ENCODE results near the gene DDX6. TPM values are rescaled to one million over a fixed set of nuclear protein-coding genes. Genes with fewer than 3 reads are reported as not detected.
"Not testable (repeated sequence)": the region's sequence is repeated elsewhere in the genome, so short reads cannot be mapped to it uniquely, and the experiment has no call there.

Gene DDX6
- total RNA-seq, 2 experiments from 2014 or later, result 155 to 158 TPM

DNA sequence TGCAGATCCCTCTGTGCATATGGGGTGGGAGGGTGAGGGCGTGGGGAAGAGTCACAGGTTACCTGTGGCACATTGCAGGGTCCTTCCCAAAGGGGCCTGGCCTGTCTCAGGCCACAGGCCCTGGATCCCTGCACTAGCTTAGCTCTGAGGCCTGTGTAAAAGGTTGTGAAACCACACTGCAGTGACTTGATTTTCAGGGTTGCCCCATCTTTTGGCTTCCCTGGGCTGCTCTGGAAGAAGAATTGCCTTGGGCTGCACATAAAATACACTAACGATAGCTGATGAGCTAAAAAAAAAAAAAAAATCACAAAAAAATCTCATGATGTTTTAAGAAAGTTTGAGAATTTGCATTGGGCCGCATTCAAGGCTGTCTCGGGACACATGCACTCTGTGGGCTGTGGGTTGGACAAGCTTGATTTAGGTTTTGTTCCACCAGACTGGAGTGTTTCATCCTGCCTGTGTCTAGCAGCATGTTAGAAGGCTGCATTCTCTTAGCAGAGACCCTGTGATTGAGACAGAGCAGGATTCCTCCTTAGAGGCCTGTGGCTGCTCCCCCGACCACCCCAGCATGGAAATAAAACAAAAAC is 75.6 kb downstream of the DDX6 start:
- POLR2A ChIA-PET, result no interaction called here
- no peaks in the 10 kb centered on the region for H3K36me3 Mint-ChIP-seq (ENCODE audit: low read depth)
- TF ChIP-seq, protein P1, sequence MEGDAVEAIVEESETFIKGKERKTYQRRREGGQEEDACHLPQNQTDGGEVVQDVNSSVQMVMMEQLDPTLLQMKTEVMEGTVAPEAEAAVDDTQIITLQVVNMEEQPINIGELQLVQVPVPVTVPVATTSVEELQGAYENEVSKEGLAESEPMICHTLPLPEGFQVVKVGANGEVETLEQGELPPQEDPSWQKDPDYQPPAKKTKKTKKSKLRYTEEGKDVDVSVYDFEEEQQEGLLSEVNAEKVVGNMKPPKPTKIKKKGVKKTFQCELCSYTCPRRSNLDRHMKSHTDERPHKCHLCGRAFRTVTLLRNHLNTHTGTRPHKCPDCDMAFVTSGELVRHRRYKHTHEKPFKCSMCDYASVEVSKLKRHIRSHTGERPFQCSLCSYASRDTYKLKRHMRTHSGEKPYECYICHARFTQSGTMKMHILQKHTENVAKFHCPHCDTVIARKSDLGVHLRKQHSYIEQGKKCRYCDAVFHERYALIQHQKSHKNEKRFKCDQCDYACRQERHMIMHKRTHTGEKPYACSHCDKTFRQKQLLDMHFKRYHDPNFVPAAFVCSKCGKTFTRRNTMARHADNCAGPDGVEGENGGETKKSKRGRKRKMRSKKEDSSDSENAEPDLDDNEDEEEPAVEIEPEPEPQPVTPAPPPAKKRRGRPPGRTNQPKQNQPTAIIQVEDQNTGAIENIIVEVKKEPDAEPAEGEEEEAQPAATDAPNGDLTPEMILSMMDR (IDR thresholded peaks at IDR 0.05), result no peak

DNA sequence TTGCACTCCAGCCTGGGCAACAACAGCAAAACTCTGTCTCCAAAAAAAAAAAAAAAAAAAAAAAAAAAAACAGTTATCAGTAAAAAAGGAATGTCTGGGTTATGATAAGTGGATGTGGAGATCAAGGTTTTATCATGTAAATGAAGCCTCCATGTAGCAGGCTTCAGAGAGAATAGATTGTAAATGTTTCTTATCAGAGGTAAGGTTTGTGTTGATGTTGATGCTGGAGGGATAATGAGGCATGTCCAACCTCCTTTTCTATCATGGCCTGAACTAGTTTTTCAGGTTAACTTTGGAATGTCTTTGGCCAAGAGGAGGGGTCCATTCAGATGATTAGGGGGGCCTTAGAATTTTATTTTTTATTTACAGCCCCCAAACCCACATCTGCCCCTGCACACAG is 76.1 kb downstream of the DDX6 start:
- Mint-ChIP-seq H3K9me3 (no peaks in the 10 kb centered on the region), H3K36me3 (ENCODE audit: low read depth) (no peaks in the 10 kb centered on the region), H3K27ac (no peak overlapping the region), H3K4me3 (no peak overlapping the region), H3K4me1 (ENCODE audit: low read depth) (peaks cover 9% of the 10 kb centered on the region), H3K27me3 (no peaks in the 10 kb centered on the region)
- DNase-seq, result no peak
- ChIA-PET POLR2A (no interaction called here), CTCF (interaction anchor here (1.5 kb wide), 2 partner anchors 23 to 25 kb away, joined by 3 to 5 read pairs; no protein-coding TSS in a partner anchor)
- ATAC-seq, result no peak
- intact Hi-C loops (cut with micrococcal nuclease), result no loop called here
- TF ChIP-seq, protein P1 (IDR thresholded peaks at IDR 0.05), result no peak

More for the DNA sequence above, 75.6 kb downstream of the DDX6 start:
- CTCF ChIA-PET, result interaction anchor here (1.5 kb wide), 2 partner anchors 23 to 25 kb away, joined by 3 to 5 read pairs; no protein-coding TSS in a partner anchor
- H3K4me1 Mint-ChIP-seq (ENCODE audit: low read depth), result peaks cover 9% of the 10 kb centered on the region
- intact Hi-C loops (cut with micrococcal nuclease), result no loop called here
- DNase-seq, result no peak
- ATAC-seq, result no peak
- H3K27me3 Mint-ChIP-seq, result no peaks in the 10 kb centered on the region
- no peaks in the 10 kb centered on the region for H3K9me3 Mint-ChIP-seq
- no peak overlapping the region for H3K4me3 Mint-ChIP-seq
- no peak overlapping the region for H3K27ac Mint-ChIP-seq

DNA sequence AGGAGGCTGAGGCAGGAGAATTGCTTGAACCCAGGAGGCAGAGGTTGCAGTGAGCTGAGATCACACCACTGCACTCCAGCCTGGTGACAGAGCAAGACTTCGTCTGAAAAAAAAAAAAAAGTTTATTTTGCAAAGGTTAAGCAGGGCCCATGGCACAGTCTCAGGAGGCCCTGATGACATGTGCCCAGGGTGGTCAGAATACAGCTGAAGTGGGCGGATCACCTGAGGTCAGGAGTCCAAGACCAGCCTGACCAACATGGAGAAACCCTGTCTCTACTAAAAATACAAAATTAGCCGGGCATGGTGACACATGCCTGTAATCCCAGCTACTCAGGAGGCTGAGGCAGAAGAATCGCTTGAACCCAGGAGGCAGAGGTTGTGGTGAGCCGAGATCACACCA is 76.5 kb downstream of the DDX6 start:
- CTCF ChIA-PET, result interaction anchor here (1.5 kb wide), 1 partner anchor 24 kb away, joined by 5 read pairs; no protein-coding TSS in a partner anchor
- intact Hi-C loops (cut with micrococcal nuclease); H3K36me3 Mint-ChIP-seq (ENCODE audit: low read depth); POLR2A ChIA-PET; H3K9me3 Mint-ChIP-seq; H3K27me3 Mint-ChIP-seq; DNase-seq; H3K27ac Mint-ChIP-seq; H3K4me3 Mint-ChIP-seq; ATAC-seq; H3K4me1 Mint-ChIP-seq (ENCODE audit: low read depth): not testable (repeated sequence)

DNA sequence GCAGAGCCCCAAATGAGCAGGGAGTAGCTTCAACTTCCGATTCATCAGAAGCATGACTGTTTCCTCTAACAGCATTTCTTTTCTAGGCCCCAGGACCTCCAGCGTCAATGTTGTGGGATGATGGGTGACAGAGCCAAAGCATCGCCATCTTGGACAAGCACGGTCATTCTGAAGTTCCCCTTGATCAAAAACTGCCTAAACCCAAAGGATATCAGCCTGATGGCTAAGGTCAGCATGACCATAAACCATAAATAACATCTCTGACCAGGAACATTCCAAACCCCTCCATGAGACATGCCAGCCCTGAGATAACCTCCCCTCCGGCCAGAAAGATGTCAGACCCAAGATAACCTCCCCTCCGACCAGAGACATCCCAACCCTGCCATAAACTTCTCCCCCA is 82.7 kb downstream of the DDX6 start:
- POLR2A ChIA-PET, result no interaction called here
- intact Hi-C loops (cut with micrococcal nuclease), result loop anchor here (5.0 kb wide), 1 partner anchor 239 kb away; no protein-coding TSS in a partner anchor
- Mint-ChIP-seq H3K9me3 (no peaks in the 10 kb centered on the region), H3K4me3 (no peak overlapping the region), H3K27ac (no peak overlapping the region), H3K36me3 (ENCODE audit: low read depth) (no peaks in the 10 kb centered on the region), H3K27me3 (no peaks in the 10 kb centered on the region), H3K4me1 (ENCODE audit: low read depth) (peaks cover 26% of the 10 kb centered on the region)
- TF ChIP-seq, protein P1 (IDR thresholded peaks at IDR 0.05), result no peak
- CTCF ChIA-PET, result interaction anchor here (2.3 kb wide), 1 partner anchor 19 kb away, joined by 7 read pairs; no protein-coding TSS in a partner anchor
- no peak for DNase-seq
- ATAC-seq, result no peak

DNA sequence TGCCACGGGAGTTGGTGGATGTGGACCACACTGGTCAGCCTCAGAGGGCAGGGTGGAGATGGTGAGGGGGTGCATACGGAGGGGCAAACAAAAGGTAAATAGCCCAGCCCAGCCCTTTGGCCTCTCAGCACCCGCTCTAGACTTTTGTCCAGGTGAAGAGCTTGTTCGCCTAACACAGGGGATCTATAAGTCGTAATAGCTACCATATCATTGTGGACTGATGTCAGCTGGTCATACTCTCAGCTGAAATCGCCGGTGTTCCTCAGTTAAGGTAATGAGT is 84.5 kb downstream of the DDX6 start:
- Mint-ChIP-seq H3K9me3 (no peaks in the 10 kb centered on the region), H3K4me1 (ENCODE audit: low read depth) (peaks cover 26% of the 10 kb centered on the region), H3K4me3 (no peak overlapping the region), H3K27me3 (no peaks in the 10 kb centered on the region), H3K27ac (no peak overlapping the region), H3K36me3 (ENCODE audit: low read depth) (no peaks in the 10 kb centered on the region)
- ChIA-PET POLR2A (interaction anchor here (0.5 kb wide), 1 partner anchor 373 kb away, joined by 4 read pairs; no protein-coding TSS in a partner anchor), CTCF (interaction anchor here (2.8 kb wide), 1 partner anchor 16 kb away, joined by 21 read pairs; no protein-coding TSS in a partner anchor)
- TF ChIP-seq, protein P1 (IDR thresholded peaks at IDR 0.05), result no peak
- ATAC-seq, result no peak
- intact Hi-C loops (cut with micrococcal nuclease), result loop anchor here (5.0 kb wide), 1 partner anchor 241 kb away; no protein-coding TSS in a partner anchor
- DNase-seq, result no peak

Data from activated CD8-positive, alpha-beta T cell treated with anti-CD3 and anti-CD28 coated beads for 36 hours (primary cell).